Measurements from ENCODE around the gene RPL5.

The RPL5 gene

DNA sequence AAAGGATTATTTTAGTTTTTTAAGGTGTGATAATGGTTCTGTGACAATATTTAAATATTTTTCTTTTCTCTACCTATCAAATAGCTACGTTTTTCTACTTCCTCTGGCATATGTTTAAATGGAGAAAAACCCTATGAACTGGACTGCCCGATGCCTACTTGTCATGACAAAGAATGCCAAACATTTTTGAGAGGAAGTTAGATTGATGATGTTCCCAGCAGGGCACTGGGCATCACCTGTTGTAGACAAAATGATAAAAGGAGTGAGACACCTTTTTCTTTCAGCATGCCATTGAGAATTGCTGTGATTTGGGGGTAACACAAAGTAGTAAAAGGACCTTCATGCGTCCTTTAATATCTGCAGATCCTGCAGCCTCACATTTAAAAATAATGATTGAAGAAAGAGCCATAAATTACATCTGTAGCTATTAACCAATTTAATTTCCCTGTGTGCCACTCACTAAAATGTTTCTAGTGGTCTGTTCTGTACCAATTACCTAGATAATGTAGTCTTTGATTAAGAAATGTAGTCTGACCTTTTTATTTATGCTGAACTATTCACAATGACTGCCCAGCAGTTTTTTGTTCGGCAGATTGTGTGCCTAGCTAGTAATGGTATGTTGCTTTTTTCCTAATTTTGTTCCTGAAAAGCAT is 47.6 kb downstream of the RPL5 start:
- no peak overlapping the region for H3K27ac Mint-ChIP-seq
- H3K9me3 Mint-ChIP-seq = no peaks in the 10 kb centered on the region
- no peak for DNase-seq (ENCODE audit: low spot score)
- peaks cover 10% of the 10 kb centered on the region for H3K36me3 Mint-ChIP-seq (ENCODE audit: low read depth)
- peaks cover 29% of the 10 kb centered on the region for H3K4me1 Mint-ChIP-seq (ENCODE audit: low read depth)
- no peaks in the 10 kb centered on the region for H3K27me3 Mint-ChIP-seq (ENCODE audit: low read depth)
- H3K4me3 Mint-ChIP-seq = no peak overlapping the region

DNA sequence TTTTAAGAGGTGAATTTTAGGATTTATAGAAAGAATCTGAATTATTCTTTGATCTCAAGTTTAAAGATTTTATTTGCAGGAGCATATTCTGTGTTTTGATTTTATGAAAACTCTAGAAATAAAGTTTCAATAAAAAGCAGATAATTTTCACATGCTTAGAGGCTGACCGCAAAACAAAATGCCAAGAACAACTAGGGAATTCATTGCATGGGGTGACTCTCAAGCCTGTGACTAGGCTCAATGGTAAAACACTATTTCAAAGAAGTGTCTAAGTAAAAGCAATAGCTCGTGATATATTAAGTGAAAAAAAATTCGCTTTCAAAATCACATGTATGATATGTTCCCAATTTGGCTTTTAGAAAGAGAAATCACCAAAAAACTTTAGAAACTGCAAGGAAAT is 49.6 kb downstream of the RPL5 start:
- H3K4me3 Mint-ChIP-seq = no peak overlapping the region
- no peaks in the 10 kb centered on the region for H3K9me3 Mint-ChIP-seq
- H3K36me3 Mint-ChIP-seq (ENCODE audit: low read depth) = peaks cover 2% of the 10 kb centered on the region
- DNase-seq (ENCODE audit: low spot score) = no peak
- H3K27ac Mint-ChIP-seq = no peak overlapping the region
- H3K27me3 Mint-ChIP-seq (ENCODE audit: low read depth) = no peaks in the 10 kb centered on the region
- peaks cover 29% of the 10 kb centered on the region for H3K4me1 Mint-ChIP-seq (ENCODE audit: low read depth)

DNA sequence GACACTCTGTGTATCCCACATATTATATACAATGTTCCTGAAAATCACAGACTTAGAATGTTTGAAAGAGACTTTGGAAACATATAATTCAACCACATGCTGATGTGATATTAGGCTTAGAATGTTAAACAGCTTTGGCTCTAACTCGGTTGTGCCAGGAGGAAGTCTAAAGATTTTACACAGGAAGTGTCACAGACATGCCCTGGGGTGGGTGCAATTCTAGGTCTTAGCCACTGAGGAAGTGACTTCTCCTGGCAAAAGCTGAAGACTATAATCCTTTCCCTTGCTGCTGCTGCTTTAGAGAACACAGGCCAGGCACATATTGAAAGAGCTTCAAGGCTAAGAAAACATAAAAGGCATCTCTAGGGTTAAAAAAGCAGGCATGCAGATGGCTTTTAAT is 51.0 kb downstream of the RPL5 start:
- H3K27me3 Mint-ChIP-seq (ENCODE audit: low read depth) = no peaks in the 10 kb centered on the region
- H3K36me3 Mint-ChIP-seq (ENCODE audit: low read depth) = no peaks in the 10 kb centered on the region
- H3K4me3 Mint-ChIP-seq = peak overlapping the region; percentile 24
- DNase-seq (ENCODE audit: low spot score) = no peak
- H3K27ac Mint-ChIP-seq = peak overlapping the region; percentile 2
- H3K9me3 Mint-ChIP-seq = no peaks in the 10 kb centered on the region
- peaks cover 21% of the 10 kb centered on the region for H3K4me1 Mint-ChIP-seq (ENCODE audit: low read depth)

DNA sequence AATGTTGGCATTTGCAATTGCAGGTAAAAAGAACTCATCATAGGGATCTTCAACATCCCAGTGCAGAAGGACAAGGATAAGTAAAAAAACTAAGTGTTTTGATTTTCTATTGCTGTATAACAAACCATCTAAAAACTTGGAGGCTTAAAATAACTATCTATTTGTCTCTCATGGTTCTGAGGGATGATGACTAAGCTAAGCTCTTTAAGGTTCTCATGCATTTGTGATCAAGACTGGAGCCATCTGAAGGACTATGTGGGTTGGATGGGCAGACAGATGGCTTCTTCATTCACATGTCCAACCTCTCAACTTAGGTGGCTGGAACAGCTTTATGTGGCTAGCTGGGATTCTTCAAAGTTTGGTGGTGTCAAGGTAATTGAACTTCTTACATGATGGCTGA is 51.5 kb downstream of the RPL5 start:
- H3K36me3 Mint-ChIP-seq (ENCODE audit: low read depth) = no peaks in the 10 kb centered on the region
- H3K9me3 Mint-ChIP-seq = no peaks in the 10 kb centered on the region
- peak overlapping the region; percentile 24 for H3K4me3 Mint-ChIP-seq
- no peak for DNase-seq (ENCODE audit: low spot score)
- peak overlapping the region; percentile 2 for H3K27ac Mint-ChIP-seq
- no peaks in the 10 kb centered on the region for H3K27me3 Mint-ChIP-seq (ENCODE audit: low read depth)
- peaks cover 16% of the 10 kb centered on the region for H3K4me1 Mint-ChIP-seq (ENCODE audit: low read depth)

DNA sequence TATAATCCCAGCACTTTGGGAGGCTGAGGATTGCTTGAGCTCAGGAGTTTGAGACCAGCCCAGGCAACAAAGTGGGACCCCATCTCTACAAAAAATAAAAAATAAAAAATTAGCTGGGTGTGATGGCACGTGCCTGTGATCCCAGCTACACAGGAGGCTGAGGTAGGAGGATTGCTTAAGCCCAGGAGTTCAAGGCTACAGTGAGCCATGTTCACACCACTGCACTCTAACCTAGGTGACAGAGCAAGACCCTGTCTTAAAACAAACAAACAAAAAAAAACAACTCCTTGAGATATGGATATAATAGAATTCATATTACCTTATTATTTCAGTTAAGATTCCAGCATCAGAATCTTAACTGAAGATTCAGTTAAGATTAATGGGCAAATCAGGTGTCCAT is 52.4 kb downstream of the RPL5 start:
- peaks cover 16% of the 10 kb centered on the region for H3K4me1 Mint-ChIP-seq (ENCODE audit: low read depth)
- DNase-seq (ENCODE audit: low spot score) = no peak
- H3K36me3 Mint-ChIP-seq (ENCODE audit: low read depth) = no peaks in the 10 kb centered on the region
- peaks cover 4% of the 10 kb centered on the region for H3K9me3 Mint-ChIP-seq
- no peak overlapping the region for H3K4me3 Mint-ChIP-seq
- H3K27me3 Mint-ChIP-seq (ENCODE audit: low read depth) = no peaks in the 10 kb centered on the region
- H3K27ac Mint-ChIP-seq = no peak overlapping the region

DNA sequence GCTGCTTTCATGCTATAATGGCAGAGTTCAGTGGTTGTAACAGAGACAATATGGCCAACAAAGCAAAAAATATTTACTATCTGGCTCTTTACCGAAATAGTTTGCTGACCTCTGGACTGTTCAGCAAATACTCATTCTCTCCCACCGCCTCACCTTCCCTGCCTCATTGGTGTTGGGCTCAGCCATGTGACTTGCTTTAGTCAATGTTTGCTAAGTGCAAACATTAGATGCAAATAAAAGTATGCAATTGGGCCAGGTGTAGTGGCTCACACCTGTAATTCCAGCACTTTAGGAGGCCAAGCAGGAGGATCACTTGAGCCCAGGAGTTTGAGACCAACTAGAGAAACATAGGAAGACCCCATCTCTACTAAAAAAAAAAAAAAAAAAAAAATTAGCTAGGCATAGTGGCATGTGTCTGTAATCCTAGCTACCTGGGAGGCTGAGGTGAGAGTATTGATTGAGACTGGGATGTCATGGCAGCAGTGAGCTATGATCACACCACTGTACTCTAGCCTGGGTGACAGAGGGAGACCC is 55.1 kb downstream of the RPL5 start:
- Mint-ChIP-seq H3K9me3 (peaks cover 10% of the 10 kb centered on the region), H3K4me3 (no peak overlapping the region), H3K4me1 (ENCODE audit: low read depth) (peaks cover 14% of the 10 kb centered on the region), H3K27ac (no peak overlapping the region), H3K27me3 (ENCODE audit: low read depth) (no peaks in the 10 kb centered on the region), H3K36me3 (ENCODE audit: low read depth) (peaks cover 5% of the 10 kb centered on the region)
- no peak for DNase-seq (ENCODE audit: low spot score)

DNA sequence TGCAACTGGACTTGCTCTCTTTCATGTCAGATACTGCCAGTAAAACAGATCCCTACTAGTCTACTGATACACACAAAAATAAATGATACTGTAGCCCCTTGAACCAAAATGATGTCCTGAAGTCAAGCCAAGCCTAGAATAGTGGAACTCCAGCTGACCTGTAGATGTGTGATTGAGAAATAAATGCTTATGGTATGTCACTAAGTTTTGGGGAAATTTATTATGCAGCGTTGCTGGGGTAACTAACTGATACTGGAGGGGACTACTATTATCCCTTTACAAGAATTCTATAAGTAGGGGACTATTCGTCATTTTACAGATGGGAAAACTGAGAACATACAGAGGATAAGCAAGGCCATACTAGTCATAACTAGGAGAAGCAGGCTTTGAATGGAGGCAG is 55.6 kb downstream of the RPL5 start:
- Mint-ChIP-seq H3K4me1 (ENCODE audit: low read depth) (peaks cover 14% of the 10 kb centered on the region), H3K36me3 (ENCODE audit: low read depth) (peaks cover 8% of the 10 kb centered on the region), H3K4me3 (no peak overlapping the region), H3K9me3 (peaks cover 10% of the 10 kb centered on the region), H3K27ac (no peak overlapping the region), H3K27me3 (ENCODE audit: low read depth) (no peaks in the 10 kb centered on the region)
- DNase-seq (ENCODE audit: low spot score) = no peak

All from T-helper 2 cell treated with Interferon-gamma antibody and Interleukin-4, amounts not matched to agents 5 μg/mL and 100 μg/mL, for 36 hours (primary cell).